ENCODE data around the gene GYG1. TPM values are rescaled to one million over a fixed set of nuclear protein-coding genes. Genes with fewer than 3 reads are reported as not detected.

GYG1 gene
- total RNA-seq, 8 experiments from 2014 or later = 14.0 to 40.3 (median 23.5) TPM

DNA sequence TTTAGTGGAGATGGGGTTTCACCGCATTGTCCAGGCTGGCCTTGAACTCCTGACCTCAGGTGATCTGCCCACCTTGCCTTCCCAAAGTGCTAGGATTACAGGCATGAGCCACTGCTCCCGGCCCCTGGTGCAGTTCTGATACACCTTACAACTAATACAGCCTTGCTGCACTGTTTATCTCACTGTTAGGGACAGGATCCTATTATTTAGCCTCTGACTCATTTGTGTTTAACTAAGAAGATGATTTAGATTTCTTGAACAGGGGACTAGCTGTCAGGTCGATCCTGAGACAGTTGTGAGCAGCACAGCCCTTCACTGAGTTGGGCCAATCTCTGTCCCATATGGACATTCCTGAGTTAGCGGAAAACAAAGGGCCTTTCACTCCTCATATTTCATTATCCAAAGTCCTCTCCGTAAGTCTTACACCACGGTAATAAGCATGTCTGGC lies 19.2 kb downstream of the GYG1 start:
- in situ Hi-C loops (cut with MboI; ENCODE audit: low pct_unique_long_range_greater_than_20kb in 2 of 9, low sequenced_read_pairs in 9 of 9, unreplicated experiment in 9 of 9) = no loop called here
- WGBS, 10 experiments = 80 to 100% (median 88%) methylated on average over 1 to 6 of the region's 6 CpGs; no CpG with 5 or more reads in 2 of the 10 experiments
- Histone ChIP-seq H3K4me1 (replicated peaks in 1 of 2) (no peaks in the 10 kb centered on the region), H3K4me3 (no peak overlapping the region), H3K27ac (no peak overlapping the region)
- no peak for ATAC-seq (replicated peaks in 6 of 8)

GRCh38 chr3:149010966-149011365 lies 19.6 kb downstream of the GYG1 start:
- Histone ChIP-seq H3K4me1 (replicated peaks in 1 of 2) (no peaks in the 10 kb centered on the region), H3K4me3 (no peak overlapping the region), H3K27ac (no peak overlapping the region)
- in situ Hi-C loops (cut with MboI; ENCODE audit: low pct_unique_long_range_greater_than_20kb in 2 of 9, low sequenced_read_pairs in 9 of 9, unreplicated experiment in 9 of 9) = no loop called here
- 63 to 100% (median 86%) methylated on average over 1 to 2 of the region's 2 CpGs; no CpG with 5 or more reads in 1 of the 10 experiments for WGBS, 10 experiments
- ATAC-seq (replicated peaks in 6 of 8) = no peak

- in situ Hi-C loops (cut with MboI; ENCODE audit: low pct_unique_long_range_greater_than_20kb in 2 of 9, low sequenced_read_pairs in 9 of 9, unreplicated experiment in 9 of 9) = no loop called here
- 74 to 100% (median 96%) methylated on average over 1 to 5 of the region's 5 CpGs; no CpG with 5 or more reads in 2 of the 10 experiments for WGBS, 10 experiments
- no peaks in the 10 kb centered on the region for H3K4me1 ChIP-seq (replicated peaks in 1 of 2)
- no peak for ATAC-seq (replicated peaks in 6 of 8)
- H3K27ac ChIP-seq = no peak overlapping the region
- H3K4me3 ChIP-seq = no peak overlapping the region
Measured at GRCh38 chr3:149011676-149012075, 20.3 kb downstream of the GYG1 start.

DNA sequence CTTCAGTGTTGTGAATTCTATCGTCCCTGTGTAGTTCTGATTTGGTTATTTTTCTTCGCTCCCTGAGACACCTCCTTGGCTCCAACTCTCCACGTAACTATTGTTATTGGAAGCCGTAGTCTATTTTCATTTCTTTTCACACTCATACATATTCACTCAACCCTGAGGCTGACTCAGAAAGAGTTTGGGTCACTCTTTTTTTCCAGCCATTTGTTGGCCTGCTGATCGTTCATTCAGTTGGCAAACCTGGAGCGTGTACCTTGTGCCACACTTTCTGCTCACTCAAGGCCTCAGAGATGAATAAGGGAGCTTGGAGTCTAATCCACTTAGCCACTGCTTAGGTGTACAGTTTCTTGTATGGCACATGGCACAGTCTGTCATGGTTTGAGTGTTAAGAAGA lies 22.4 kb downstream of the GYG1 start:
- ATAC-seq (replicated peaks in 6 of 8) = no peak
- Histone ChIP-seq H3K4me3 (no peak overlapping the region), H3K4me1 (replicated peaks in 1 of 2) (no peaks in the 10 kb centered on the region), H3K27ac (no peak overlapping the region)
- 68 to 100% (median 95%) methylated on average over 2 to 6 of the region's 6 CpGs for WGBS, 10 experiments
- in situ Hi-C loops (cut with MboI; ENCODE audit: low pct_unique_long_range_greater_than_20kb in 2 of 9, low sequenced_read_pairs in 9 of 9, unreplicated experiment in 9 of 9) = no loop called here

- H3K4me1 ChIP-seq (replicated peaks in 1 of 2) = no peaks in the 10 kb centered on the region
- WGBS, 10 experiments = 75 to 100% (median 90%) methylated on average over 1 to 3 of the region's 3 CpGs; no CpG with 5 or more reads in 1 of the 10 experiments
- no peak overlapping the region for H3K27ac ChIP-seq
- no peak overlapping the region for H3K4me3 ChIP-seq
- in situ Hi-C loops (cut with MboI; ENCODE audit: low pct_unique_long_range_greater_than_20kb in 2 of 9, low sequenced_read_pairs in 9 of 9, unreplicated experiment in 9 of 9) = no loop called here
- no peak for ATAC-seq (replicated peaks in 6 of 8)
Measured at GRCh38 chr3:149015393-149015792, 24.1 kb downstream of the GYG1 start.

DNA sequence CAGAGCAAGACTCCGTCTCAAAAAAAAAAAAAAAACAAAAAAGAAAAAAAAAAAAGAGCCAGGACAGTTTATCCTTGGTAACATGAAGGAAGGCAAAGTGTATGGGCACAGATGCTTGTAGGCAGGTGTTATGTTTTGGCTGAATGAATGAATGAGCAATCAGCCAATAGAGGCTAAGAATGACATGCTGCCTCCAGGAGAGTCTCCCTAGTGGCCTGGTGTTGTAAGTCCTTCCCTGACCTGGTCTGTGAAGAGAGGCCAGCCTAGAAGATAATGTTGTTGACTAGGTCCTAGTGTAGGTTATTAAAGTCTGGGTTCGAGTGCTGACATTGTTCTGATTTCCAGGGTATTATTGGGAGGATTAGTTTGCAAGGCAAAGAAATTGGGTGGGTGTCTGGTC lies 24.9 kb downstream of the GYG1 start:
- no peaks in the 10 kb centered on the region for H3K4me1 ChIP-seq (replicated peaks in 1 of 2)
- in situ Hi-C loops (cut with MboI; ENCODE audit: low pct_unique_long_range_greater_than_20kb in 2 of 9, low sequenced_read_pairs in 9 of 9, unreplicated experiment in 9 of 9) = no loop called here
- WGBS, 10 experiments = 86 to 100% (median 95%) methylated on average over 1 to 2 of the region's 2 CpGs; no CpG with 5 or more reads in 4 of the 10 experiments

GRCh38 chr3:149016669-149017541 lies 25.6 kb downstream of the GYG1 start:
- no peak overlapping the region for H3K27ac ChIP-seq
- 4 to 98% (median 87%) methylated on average over 1 to 9 of the region's 9 CpGs for WGBS, 10 experiments
- in situ Hi-C loops (cut with MboI; ENCODE audit: low pct_unique_long_range_greater_than_20kb in 2 of 9, low sequenced_read_pairs in 9 of 9, unreplicated experiment in 9 of 9) = no loop called here
- H3K4me3 ChIP-seq = no peak overlapping the region
- ATAC-seq (replicated peaks in 6 of 8) = peak in 1 of 8 experiments; percentile 30
- no peaks in the 10 kb centered on the region for H3K4me1 ChIP-seq (replicated peaks in 1 of 2)

More for the DNA sequence above, 24.9 kb downstream of the GYG1 start:
- H3K27ac ChIP-seq = no peak overlapping the region
- no peak for ATAC-seq (replicated peaks in 6 of 8)
- no peak overlapping the region for H3K4me3 ChIP-seq

DNA sequence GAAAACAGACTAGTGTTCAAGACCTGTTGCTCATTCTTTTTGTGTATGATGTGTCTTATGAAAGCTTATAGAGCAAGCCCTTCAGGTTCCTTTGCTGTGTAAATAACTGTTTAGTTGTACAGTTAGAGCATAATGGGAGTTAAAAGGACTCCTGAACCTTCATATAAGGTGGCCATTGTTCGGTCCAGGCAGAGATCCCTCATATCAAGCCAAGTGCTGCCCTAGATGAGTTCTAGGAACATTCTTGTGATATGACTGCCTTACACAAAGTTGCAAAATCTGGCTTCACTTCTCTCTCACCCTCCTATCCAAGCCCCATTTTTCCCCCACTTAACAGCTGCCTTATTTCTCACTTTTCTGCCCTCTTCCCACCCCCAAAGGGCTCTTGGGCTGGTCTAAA lies 26.9 kb downstream of the GYG1 start:
- in situ Hi-C loops (cut with MboI; ENCODE audit: low pct_unique_long_range_greater_than_20kb in 2 of 9, low sequenced_read_pairs in 9 of 9, unreplicated experiment in 9 of 9) = no loop called here
- no peak overlapping the region for H3K4me3 ChIP-seq
- no peaks in the 10 kb centered on the region for H3K4me1 ChIP-seq (replicated peaks in 1 of 2)
- WGBS, 10 experiments = 78 to 100% (median 100%) methylated on average over 1 of the region's 1 CpG; no CpG with 5 or more reads in 7 of the 10 experiments
- ATAC-seq (replicated peaks in 6 of 8) = no peak
- H3K27ac ChIP-seq = no peak overlapping the region

- H3K4me1 ChIP-seq (replicated peaks in 1 of 2) = no peaks in the 10 kb centered on the region
- in situ Hi-C loops (cut with MboI; ENCODE audit: low pct_unique_long_range_greater_than_20kb in 2 of 9, low sequenced_read_pairs in 9 of 9, unreplicated experiment in 9 of 9) = no loop called here
- ATAC-seq (replicated peaks in 6 of 8) = peak in 2 of 8 experiments; percentile 45 to 53
- WGBS, 10 experiments = 80 to 100% (median 95%) methylated on average over 1 to 4 of the region's 4 CpGs; no CpG with 5 or more reads in 6 of the 10 experiments
- H3K4me3 ChIP-seq = no peak overlapping the region
- no peak overlapping the region for H3K27ac ChIP-seq
Measured at GRCh38 chr3:149019580-149019979, 28.2 kb downstream of the GYG1 start.

GRCh38 chr3:149020196-149020838 lies 29.0 kb downstream of the GYG1 start:
- in situ Hi-C loops (cut with MboI; ENCODE audit: low pct_unique_long_range_greater_than_20kb in 2 of 9, low sequenced_read_pairs in 9 of 9, unreplicated experiment in 9 of 9) = no loop called here

GRCh38 chr3:149020839-149021252 lies 29.5 kb downstream of the GYG1 start:
- 50 to 93% (median 71%) methylated on average over 1 to 3 of the region's 4 CpGs; no CpG with 5 or more reads in 5 of the 10 experiments for WGBS, 10 experiments
- H3K27ac ChIP-seq = no peak overlapping the region
- H3K4me1 ChIP-seq (replicated peaks in 1 of 2) = no peaks in the 10 kb centered on the region
- no peak overlapping the region for H3K4me3 ChIP-seq
- ATAC-seq (replicated peaks in 6 of 8) = no peak
- in situ Hi-C loops (cut with MboI; ENCODE audit: low pct_unique_long_range_greater_than_20kb in 2 of 9, low sequenced_read_pairs in 9 of 9, unreplicated experiment in 9 of 9) = no loop called here

More at GRCh38 chr3:149020196-149020838, 29.0 kb downstream of the GYG1 start:
- Histone ChIP-seq H3K27ac (no peak overlapping the region), H3K4me1 (replicated peaks in 1 of 2) (no peaks in the 10 kb centered on the region), H3K4me3 (no peak overlapping the region)
- ATAC-seq (replicated peaks in 6 of 8) = no peak
- WGBS, 10 experiments = 50 to 100% (median 73%) methylated on average over 1 to 3 of the region's 3 CpGs; no CpG with 5 or more reads in 2 of the 10 experiments

DNA sequence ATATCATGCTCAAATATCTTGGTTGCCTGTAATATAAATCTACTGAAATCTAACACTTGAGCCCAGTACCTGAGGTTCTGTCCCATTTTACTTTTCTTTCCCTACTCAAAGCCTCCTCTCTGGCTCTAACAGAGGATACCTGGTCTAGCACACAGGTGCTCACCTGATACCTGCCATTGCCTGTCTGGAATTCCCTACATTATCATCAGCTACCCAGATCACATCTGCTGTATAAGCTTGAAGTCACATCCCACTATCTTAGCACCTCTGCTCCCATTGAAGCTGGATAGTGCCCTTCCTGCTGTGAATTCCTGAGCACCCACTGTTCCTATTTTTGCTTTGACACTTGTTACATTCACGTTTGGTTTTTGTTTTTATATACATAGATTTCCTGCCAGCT lies 30.5 kb downstream of the GYG1 start:
- in situ Hi-C loops (cut with MboI; ENCODE audit: low pct_unique_long_range_greater_than_20kb in 2 of 9, low sequenced_read_pairs in 9 of 9, unreplicated experiment in 9 of 9) = no loop called here
- Histone ChIP-seq H3K4me1 (replicated peaks in 1 of 2) (no peaks in the 10 kb centered on the region), H3K4me3 (no peak overlapping the region), H3K27ac (no peak overlapping the region)
- 20 to 83% (median 58%) methylated on average over 1 of the region's 1 CpG; no CpG with 5 or more reads in 2 of the 10 experiments for WGBS, 10 experiments
- ATAC-seq (replicated peaks in 6 of 8) = no peak

DNA sequence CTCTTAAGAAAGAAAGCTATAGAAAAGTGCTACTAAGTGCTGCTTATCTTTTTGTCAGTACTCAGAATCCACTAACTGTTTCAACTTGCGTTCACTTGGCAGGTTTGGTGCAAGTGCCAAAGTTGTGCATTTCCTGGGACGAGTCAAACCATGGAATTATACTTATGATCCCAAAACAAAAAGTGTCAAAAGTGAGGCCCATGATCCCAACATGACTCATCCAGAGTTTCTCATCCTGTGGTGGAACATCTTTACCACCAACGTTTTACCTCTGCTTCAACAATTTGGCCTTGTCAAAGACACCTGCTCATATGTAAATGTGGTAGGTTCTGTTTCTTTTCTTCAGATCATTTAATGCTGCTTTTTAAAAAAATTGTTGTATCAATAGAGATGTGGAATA lies 32.6 kb downstream of the GYG1 start:
- ATAC-seq (replicated peaks in 6 of 8) = no peak
- no peaks in the 10 kb centered on the region for H3K4me1 ChIP-seq (replicated peaks in 1 of 2)
- WGBS, 10 experiments = 20 to 100% (median 82%) methylated on average over 1 to 3 of the region's 3 CpGs; no CpG with 5 or more reads in 1 of the 10 experiments
- no peak overlapping the region for H3K27ac ChIP-seq
- no peak overlapping the region for H3K4me3 ChIP-seq
- in situ Hi-C loops (cut with MboI; ENCODE audit: low pct_unique_long_range_greater_than_20kb in 2 of 9, low sequenced_read_pairs in 9 of 9, unreplicated experiment in 9 of 9) = no loop called here

Measured in motor neuron (in vitro differentiated cells).